Measurements from ENCODE around the gene KANSL1.

KANSL1 gene

DNA sequence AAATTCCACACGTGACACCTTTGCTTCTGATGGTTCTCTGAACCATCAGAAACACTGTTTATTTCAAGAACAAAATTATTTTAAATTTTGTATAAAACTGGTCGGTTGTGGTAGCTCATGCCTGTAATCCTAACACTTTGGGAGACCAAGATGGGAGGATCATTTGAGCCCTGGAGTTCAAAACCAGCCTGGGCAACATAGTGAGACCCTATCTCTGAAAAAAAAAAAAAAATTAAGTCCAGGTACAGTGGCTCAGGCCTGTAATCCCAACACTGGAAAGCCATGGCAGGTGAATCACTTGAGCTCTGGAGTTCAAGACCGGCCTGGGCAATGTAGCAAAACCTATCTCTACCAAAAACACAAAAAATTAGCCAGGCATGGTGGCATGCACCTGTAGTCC, 8.3 kb upstream of the KANSL1 start:
- TF ChIP-seq, protein P1, sequence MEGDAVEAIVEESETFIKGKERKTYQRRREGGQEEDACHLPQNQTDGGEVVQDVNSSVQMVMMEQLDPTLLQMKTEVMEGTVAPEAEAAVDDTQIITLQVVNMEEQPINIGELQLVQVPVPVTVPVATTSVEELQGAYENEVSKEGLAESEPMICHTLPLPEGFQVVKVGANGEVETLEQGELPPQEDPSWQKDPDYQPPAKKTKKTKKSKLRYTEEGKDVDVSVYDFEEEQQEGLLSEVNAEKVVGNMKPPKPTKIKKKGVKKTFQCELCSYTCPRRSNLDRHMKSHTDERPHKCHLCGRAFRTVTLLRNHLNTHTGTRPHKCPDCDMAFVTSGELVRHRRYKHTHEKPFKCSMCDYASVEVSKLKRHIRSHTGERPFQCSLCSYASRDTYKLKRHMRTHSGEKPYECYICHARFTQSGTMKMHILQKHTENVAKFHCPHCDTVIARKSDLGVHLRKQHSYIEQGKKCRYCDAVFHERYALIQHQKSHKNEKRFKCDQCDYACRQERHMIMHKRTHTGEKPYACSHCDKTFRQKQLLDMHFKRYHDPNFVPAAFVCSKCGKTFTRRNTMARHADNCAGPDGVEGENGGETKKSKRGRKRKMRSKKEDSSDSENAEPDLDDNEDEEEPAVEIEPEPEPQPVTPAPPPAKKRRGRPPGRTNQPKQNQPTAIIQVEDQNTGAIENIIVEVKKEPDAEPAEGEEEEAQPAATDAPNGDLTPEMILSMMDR (IDR thresholded peaks at IDR 0.05) = no peak

DNA sequence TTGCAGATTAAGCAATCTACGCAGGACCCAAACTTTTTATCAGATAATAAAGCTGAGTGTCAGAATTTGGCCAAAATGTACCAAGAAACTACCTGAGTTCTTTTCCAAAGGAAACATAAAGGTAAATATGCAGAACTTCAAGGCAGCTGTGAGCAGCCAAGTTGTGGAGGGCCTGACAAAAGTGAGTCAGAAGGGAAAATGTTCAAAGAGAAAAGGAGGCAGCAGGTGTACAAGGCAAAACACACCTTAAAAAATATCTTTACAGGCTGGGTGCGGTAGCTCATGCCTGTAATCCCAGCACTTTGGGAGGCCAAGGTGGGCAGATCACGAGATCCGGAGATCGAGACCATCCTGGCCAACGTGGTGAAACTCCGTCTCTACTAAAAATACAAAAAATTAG, 7.0 kb upstream of the KANSL1 start:
- TF ChIP-seq, protein P1 (IDR thresholded peaks at IDR 0.05) = no peak

DNA sequence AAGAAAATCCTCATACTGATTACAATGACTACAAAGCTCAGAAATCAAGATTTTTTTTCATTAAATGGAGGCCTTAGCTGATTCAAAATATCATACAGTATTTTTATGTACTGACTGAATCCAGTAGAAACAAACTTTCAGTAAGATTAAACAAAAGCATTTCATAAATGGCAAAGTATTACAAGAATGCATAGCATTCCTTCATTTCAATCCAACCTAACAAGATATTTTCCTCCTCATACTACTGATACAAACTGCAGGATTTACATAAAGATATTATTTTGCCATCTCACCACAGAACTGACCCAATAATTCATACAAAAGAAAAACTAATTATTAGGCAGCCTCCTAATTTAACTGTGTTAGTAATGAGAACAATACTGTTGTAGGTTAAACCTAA, 6.2 kb upstream of the KANSL1 start:
- TF ChIP-seq, protein P1 (IDR thresholded peaks at IDR 0.05) = no peak

DNA sequence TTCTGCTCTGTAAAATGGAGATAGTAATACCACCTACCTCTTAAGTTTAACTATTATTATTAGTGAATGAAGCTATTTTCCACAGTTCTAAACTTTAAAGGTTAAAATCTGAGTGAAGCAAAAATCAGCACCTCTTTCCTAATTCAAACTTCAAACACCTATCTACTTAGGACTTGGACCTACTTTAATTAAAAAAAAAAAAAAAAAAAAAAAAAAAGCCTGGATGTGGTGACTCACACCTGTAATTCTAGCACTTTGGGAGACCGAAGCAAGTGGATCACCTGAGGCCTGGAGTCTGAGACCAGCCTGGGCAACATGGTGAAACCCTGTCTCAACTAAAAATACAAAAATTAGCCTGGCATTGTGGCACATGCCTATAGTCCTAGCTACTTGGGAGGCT, 5.0 kb upstream of the KANSL1 start:
- TF ChIP-seq, protein P1 (IDR thresholded peaks at IDR 0.05) = no peak

DNA sequence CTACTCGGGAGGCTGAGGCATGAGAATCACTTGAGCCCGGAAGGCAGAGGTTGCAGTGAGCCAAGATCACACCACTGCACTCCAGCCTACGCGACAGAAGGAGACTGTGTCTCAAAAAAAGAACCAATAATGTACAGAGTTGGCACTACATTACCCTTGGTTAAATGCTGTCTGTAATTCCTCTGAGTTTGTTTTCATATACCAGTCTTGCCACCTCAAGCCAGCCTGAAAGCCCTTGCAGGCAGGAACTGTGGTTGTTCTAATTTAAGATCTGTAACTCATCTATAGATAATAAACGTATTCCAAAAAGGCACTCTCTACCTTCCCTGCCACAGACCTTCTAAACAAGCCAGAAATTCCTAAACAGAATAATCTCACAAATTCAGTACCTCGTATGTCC, 4.3 kb upstream of the KANSL1 start:
- TF ChIP-seq, protein P1 (IDR thresholded peaks at IDR 0.05) = no peak

DNA sequence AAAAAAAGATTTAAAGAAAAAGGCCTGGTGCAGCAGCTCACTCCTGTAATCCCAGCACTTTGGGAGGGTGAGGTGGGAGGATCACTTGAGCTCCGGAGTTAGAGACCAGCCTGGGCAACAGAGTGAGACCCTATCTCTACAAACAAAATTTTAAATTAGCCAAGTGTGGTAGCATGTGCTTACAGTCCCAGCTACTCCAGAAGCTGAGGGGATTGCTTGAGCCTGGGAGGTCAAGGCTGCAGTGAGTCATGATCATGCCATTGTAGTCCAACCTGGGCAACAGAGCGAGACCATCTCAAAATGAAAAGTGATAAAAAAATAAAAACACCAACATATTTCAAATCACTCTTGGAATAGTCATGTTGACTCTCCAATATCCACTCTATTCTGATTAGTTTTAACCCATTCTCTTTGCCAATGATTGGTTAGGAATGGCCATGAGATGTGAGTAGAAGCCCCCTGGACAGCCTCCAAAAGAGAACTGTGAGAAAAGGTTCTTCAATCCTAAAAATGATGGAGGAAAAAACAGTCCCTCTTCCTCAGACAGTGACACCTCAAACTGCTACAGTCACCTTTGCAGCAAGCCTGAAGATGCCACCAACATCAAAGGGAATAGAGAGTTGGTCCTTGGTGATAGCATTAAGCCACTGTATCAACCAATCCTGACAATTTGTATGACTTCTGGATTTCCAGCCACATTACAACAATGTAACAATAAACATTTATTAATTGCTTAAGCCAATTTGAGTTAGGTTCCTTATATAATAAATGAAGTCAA, 2.9 kb upstream of the KANSL1 start:
- TF ChIP-seq, protein P1 (IDR thresholded peaks at IDR 0.05) = no peak

DNA sequence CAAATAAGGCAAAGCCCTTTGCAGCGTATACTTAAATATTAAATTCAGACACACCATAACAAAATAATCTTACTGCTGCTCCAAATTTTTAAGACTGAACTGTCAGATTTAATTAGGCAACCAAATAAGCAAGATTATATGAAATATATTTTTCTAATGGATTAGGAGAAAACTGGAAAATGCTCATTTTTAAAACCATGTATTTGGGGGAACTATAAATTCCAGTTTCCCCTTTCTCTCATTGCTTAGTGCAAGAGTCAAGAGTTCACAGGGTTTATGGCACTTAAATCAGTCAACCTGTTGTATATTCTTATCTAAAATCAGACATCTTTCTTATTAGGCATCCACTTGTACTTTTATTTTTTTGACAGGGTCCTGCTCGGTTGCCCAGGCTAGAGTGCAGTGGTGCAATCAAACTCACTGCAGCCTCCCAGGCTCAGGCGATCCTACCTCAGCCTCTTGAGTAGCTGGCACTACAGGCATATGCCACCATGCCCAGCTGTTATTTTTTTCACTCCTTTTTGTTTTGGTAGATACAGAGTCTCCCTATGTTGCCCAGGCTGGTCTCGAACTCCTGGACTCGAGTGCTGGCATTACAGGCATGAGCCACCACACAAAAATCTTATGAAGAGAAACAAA, 2.1 kb upstream of the KANSL1 start:
- TF ChIP-seq, protein P1 (IDR thresholded peaks at IDR 0.05) = peak; percentile 42; the same call in 1 of the 2 replicates
